Measurements from ENCODE around the gene BCAS1. TPM values are rescaled to one million over a fixed set of nuclear protein-coding genes. Genes with fewer than 3 reads are reported as not detected.

Gene BCAS1
- total RNA-seq, 2 experiments from 2014 or later = 0.09 TPM; not detected in 1

GRCh38 chr20:54108326-54108642, 37.9 kb upstream of the BCAS1 start:
- no peak for ATAC-seq (ENCODE audit: low read depth)
- H3K9me3 Mint-ChIP-seq = peaks cover 1% of the 10 kb centered on the region
- H3K4me1 Mint-ChIP-seq = peaks cover under 1% of the 10 kb centered on the region
- H3K27me3 Mint-ChIP-seq = no peaks in the 10 kb centered on the region
- POLR2A ChIA-PET = no interaction called here
- H3K27ac Mint-ChIP-seq = no peak overlapping the region
- H3K4me3 Mint-ChIP-seq = no peak overlapping the region
- H3K36me3 Mint-ChIP-seq = no peaks in the 10 kb centered on the region
- DNase-seq = no peak

DNA sequence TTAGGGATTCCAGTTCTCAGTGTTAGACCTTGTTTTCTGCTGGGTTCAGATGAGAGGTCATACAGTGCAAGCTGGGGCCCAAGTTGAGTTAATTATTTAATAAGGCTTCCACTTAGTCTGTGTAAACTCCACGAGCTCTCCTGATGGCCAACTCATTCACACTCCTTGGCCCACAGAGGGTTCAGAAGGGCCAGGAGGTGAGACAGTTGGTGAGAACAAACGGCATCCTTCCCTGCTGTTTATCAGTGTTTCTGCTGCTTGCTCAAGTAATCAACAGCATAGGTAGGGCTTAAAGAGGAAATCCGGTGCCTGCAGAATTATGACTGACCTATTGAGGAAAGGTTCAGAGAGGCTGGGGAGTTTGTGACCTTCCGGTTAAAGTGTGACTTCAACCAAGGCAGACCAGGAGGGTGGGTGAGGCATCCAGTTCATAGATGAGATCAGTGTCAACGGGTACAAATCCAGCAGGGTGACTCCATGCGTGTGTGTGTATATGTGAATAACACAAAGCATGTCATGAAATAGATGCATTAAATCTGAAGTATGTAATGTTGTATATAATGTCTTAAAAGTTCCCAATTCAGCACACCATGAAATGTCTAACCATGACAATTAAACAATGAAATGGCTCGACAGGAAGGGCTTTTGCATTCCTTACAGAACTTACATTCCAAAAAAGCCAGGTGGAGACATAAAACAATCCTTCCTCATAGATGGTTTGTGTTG, 37.4 kb upstream of the BCAS1 start:
- H3K9me3 Mint-ChIP-seq = peaks cover 1% of the 10 kb centered on the region
- POLR2A ChIA-PET = no interaction called here
- H3K36me3 Mint-ChIP-seq = no peaks in the 10 kb centered on the region
- H3K4me3 Mint-ChIP-seq = no peak overlapping the region
- no peaks in the 10 kb centered on the region for H3K27me3 Mint-ChIP-seq
- DNase-seq (no peak), ATAC-seq (ENCODE audit: low read depth) (no peak)
- H3K4me1 Mint-ChIP-seq = peaks cover 1% of the 10 kb centered on the region
- H3K27ac Mint-ChIP-seq = no peak overlapping the region

DNA sequence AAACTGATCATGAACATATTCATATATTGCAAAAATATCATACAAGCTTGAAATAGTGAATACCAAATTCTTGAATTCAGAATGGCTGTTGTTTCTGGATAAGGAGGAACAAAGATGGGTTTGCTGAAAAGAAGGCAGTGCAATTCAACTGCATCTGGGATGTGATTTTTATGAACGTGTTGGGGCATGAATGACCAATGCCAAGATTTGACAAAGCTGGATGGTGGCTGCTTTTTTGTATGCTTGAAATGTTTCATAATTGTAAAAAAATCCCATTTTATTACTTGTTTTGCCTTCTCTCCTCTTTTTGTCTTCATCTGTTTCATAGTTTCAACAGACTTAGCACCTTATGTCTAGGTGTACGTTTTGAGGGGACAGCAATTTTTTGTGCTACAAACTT, 36.8 kb upstream of the BCAS1 start:
- no peaks in the 10 kb centered on the region for H3K36me3 Mint-ChIP-seq
- peaks cover 1% of the 10 kb centered on the region for H3K4me1 Mint-ChIP-seq
- H3K27me3 Mint-ChIP-seq = no peaks in the 10 kb centered on the region
- ATAC-seq (ENCODE audit: low read depth) = no peak
- DNase-seq = no peak
- POLR2A ChIA-PET = no interaction called here
- no peak overlapping the region for H3K27ac Mint-ChIP-seq
- H3K9me3 Mint-ChIP-seq = peaks cover 1% of the 10 kb centered on the region
- no peak overlapping the region for H3K4me3 Mint-ChIP-seq

DNA sequence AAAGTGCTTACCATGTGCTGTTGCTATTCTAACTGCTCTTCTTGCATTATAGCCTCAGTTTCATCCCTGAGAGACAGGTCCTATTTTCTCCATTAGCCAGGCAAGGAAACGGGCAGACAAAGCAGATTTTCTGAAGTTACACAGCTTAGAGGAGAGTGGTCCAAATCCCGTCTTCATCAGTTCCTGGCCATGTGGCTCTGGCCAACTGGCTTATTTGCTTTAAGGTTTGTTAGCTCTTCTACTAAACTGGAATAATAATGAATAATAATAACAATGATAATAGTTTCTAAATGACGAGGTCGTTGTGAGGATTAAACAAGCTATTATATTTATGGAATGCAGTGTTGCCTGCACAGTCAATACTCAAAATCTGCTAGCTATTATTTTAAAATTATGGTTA, 35.8 kb upstream of the BCAS1 start:
- POLR2A ChIA-PET = no interaction called here

DNA sequence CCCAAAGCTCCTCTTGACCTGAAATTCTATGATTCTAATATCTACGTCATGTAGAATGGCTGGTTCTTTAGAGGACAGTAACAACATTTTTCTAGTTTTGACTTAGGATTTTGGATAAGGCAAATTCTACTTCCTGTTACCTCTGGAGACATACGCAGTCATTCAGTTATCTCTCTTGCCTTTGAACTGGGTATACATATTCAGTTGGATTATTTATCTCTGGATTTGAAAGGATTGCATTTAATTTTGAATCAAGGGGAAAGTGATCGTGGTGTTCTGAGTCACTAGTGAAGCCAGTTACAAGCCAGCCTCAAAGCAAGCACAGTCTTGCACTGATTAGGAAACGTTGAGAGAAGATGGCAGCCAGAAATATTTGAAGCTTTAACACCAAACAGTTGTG, 35.3 kb upstream of the BCAS1 start:
- Mint-ChIP-seq H3K4me3 (no peak overlapping the region), H3K27ac (no peak overlapping the region), H3K9me3 (no peaks in the 10 kb centered on the region), H3K27me3 (no peaks in the 10 kb centered on the region), H3K4me1 (peaks cover 1% of the 10 kb centered on the region), H3K36me3 (no peaks in the 10 kb centered on the region)
- no peak for ATAC-seq (ENCODE audit: low read depth)
- POLR2A ChIA-PET = no interaction called here
- no peak for DNase-seq

More for the DNA sequence above, 35.8 kb upstream of the BCAS1 start:
- H3K4me1 Mint-ChIP-seq = peaks cover 1% of the 10 kb centered on the region
- no peaks in the 10 kb centered on the region for H3K27me3 Mint-ChIP-seq
- H3K27ac Mint-ChIP-seq = no peak overlapping the region
- H3K9me3 Mint-ChIP-seq = no peaks in the 10 kb centered on the region
- ATAC-seq (ENCODE audit: low read depth) (no peak), DNase-seq (no peak)
- no peaks in the 10 kb centered on the region for H3K36me3 Mint-ChIP-seq
- H3K4me3 Mint-ChIP-seq = no peak overlapping the region

DNA sequence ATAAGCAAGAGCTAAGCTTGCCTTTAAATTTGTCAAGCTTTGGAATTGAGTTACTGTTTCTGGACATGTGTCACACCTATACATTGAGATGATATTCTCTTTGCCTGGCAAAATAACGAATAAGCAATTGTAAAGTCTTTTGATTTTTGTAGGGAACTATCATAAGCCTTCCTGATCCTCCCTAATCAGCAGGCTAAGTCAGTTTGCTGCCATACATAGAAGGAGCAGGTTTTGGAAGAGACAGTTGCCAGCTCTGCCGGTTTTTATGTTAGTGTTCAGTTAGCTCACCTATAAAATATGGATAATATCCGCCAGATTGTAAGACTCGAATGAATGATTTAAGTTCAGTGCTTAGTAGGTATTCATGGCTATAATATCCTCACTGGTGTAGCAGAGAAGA, 34.4 kb upstream of the BCAS1 start:
- Mint-ChIP-seq H3K36me3 (no peaks in the 10 kb centered on the region), H3K4me1 (peaks cover 1% of the 10 kb centered on the region), H3K4me3 (no peak overlapping the region), H3K27ac (no peak overlapping the region), H3K9me3 (no peaks in the 10 kb centered on the region), H3K27me3 (no peaks in the 10 kb centered on the region)
- POLR2A ChIA-PET = no interaction called here
- DNase-seq = no peak
- ATAC-seq (ENCODE audit: low read depth) = no peak

DNA sequence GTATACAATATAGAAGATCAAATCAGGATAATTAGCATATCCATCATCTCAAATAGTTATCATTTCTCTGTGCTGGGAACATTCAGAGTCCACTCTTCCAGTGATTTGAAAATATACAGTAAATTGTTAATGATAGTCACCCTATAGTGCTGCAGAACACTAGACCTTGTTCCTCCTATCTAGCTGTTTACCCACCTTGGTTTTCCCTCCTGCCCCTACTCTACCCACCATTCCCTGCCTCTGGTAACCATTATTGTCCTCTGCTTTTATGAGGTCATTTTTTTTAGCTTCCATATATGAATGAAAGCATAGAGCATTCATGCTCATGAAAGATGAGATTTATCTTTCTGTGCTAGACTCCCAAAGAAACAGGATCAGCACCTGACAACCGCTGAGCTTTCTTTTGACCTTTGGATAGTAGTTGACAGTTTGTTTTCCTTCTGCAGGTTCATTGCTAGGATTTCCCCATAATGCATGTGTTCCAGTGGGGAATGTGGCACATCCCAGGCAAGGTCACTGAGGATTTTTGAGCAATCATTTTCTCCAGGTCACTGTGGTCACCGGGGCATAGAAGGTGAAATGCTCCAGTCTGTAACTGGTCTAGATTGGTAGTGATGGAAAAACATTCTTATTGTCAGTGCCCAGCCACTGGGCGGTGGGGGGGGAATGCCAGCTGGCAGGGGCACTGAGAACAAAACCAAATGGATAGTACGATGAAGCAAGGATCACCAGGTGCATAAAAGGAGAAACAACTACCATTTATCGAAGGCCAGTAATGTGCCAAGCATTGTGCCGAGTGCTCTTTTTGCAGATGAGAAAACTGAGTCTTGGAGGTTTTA, 33.6 kb upstream of the BCAS1 start:
- DNase-seq = no peak
- POLR2A ChIA-PET = no interaction called here
- no peaks in the 10 kb centered on the region for H3K27me3 Mint-ChIP-seq
- no peak for ATAC-seq (ENCODE audit: low read depth)
- no peaks in the 10 kb centered on the region for H3K36me3 Mint-ChIP-seq
- no peak overlapping the region for H3K27ac Mint-ChIP-seq
- no peaks in the 10 kb centered on the region for H3K9me3 Mint-ChIP-seq
- peaks cover 1% of the 10 kb centered on the region for H3K4me1 Mint-ChIP-seq
- H3K4me3 Mint-ChIP-seq = no peak overlapping the region

GRCh38 chr20:54103067-54103761, 32.8 kb upstream of the BCAS1 start:
- no peaks in the 10 kb centered on the region for H3K27me3 Mint-ChIP-seq
- no peak overlapping the region for H3K27ac Mint-ChIP-seq
- H3K4me3 Mint-ChIP-seq = no peak overlapping the region
- H3K9me3 Mint-ChIP-seq = no peaks in the 10 kb centered on the region
- ATAC-seq (ENCODE audit: low read depth) (peak; percentile 80), DNase-seq (peak; percentile 81)
- no peaks in the 10 kb centered on the region for H3K36me3 Mint-ChIP-seq
- H3K4me1 Mint-ChIP-seq = peaks cover 1% of the 10 kb centered on the region
- POLR2A ChIA-PET = no interaction called here

- POLR2A ChIA-PET = no interaction called here
- no peaks in the 10 kb centered on the region for H3K27me3 Mint-ChIP-seq
- peaks cover 1% of the 10 kb centered on the region for H3K4me1 Mint-ChIP-seq
- no peak overlapping the region for H3K4me3 Mint-ChIP-seq
- H3K27ac Mint-ChIP-seq = no peak overlapping the region
- DNase-seq (no peak), ATAC-seq (ENCODE audit: low read depth) (no peak)
- no peaks in the 10 kb centered on the region for H3K36me3 Mint-ChIP-seq
- H3K9me3 Mint-ChIP-seq = no peaks in the 10 kb centered on the region
Observed at GRCh38 chr20:54102543-54102942, 32.1 kb upstream of the BCAS1 start.

DNA sequence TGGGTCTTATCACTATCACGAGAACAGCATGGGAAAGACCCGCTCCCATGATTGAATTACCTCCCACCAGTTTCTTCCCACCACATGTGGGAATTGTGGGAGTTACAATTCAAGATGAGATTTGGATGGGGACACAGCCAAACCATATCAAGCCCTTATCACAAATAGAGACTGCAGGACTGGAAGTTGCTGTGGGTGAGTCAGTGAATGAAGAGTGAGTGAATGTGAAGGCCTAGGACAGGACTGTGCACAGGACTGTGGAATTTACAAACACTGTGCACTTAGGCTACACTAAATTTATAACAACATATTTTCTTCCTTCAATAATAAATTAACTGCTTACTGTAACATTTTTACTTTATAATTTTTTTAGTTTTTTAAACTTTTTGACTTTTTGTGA, 30.2 kb upstream of the BCAS1 start:
- Mint-ChIP-seq H3K27ac (no peak overlapping the region), H3K36me3 (no peaks in the 10 kb centered on the region), H3K27me3 (no peaks in the 10 kb centered on the region), H3K4me3 (no peak overlapping the region), H3K4me1 (peaks cover 6% of the 10 kb centered on the region), H3K9me3 (no peaks in the 10 kb centered on the region)
- no peak for DNase-seq
- ATAC-seq (ENCODE audit: low read depth) = no peak
- POLR2A ChIA-PET = no interaction called here

- POLR2A ChIA-PET = no interaction called here
- ATAC-seq (ENCODE audit: low read depth) (no peak), DNase-seq (no peak)
- peak overlapping the region; percentile 50 for H3K27ac Mint-ChIP-seq
- no peaks in the 10 kb centered on the region for H3K9me3 Mint-ChIP-seq
- no peaks in the 10 kb centered on the region for H3K36me3 Mint-ChIP-seq
- peaks cover 6% of the 10 kb centered on the region for H3K4me1 Mint-ChIP-seq
- H3K4me3 Mint-ChIP-seq = no peak overlapping the region
- H3K27me3 Mint-ChIP-seq = no peaks in the 10 kb centered on the region
Observed at GRCh38 chr20:54099894-54100293, 29.5 kb upstream of the BCAS1 start.

DNA sequence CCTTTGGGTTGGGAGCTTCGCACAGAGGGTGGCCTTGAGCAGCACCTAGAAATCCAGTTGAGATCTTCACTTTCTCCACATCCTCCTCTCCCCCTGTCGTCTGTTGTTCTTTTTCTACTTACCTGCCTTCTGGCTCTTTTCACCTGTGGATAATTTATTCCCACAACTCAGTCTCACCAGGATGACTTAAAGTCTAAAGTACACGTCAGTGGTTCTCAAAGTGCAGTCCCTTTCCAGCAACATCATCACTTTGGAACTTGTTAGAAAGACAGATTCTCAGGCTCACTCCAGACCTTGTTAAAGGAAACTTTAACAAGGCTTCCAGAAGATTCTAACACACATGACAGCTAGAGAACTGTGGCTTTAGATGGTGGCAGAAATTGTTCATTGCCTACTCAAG, 27.7 kb upstream of the BCAS1 start:
- Mint-ChIP-seq H3K9me3 (no peaks in the 10 kb centered on the region), H3K27me3 (peaks cover 3% of the 10 kb centered on the region), H3K4me3 (no peak overlapping the region), H3K4me1 (peaks cover 5% of the 10 kb centered on the region), H3K27ac (no peak overlapping the region), H3K36me3 (no peaks in the 10 kb centered on the region)
- POLR2A ChIA-PET = no interaction called here
- DNase-seq (no peak), ATAC-seq (ENCODE audit: low read depth) (no peak)

- POLR2A ChIA-PET = no interaction called here
- Mint-ChIP-seq H3K4me3 (no peak overlapping the region), H3K9me3 (no peaks in the 10 kb centered on the region), H3K36me3 (no peaks in the 10 kb centered on the region), H3K4me1 (peaks cover 5% of the 10 kb centered on the region), H3K27ac (no peak overlapping the region), H3K27me3 (peaks cover 5% of the 10 kb centered on the region)
- DNase-seq (no peak), ATAC-seq (ENCODE audit: low read depth) (no peak)
Observed at GRCh38 chr20:54097236-54097529, 26.8 kb upstream of the BCAS1 start.

DNA sequence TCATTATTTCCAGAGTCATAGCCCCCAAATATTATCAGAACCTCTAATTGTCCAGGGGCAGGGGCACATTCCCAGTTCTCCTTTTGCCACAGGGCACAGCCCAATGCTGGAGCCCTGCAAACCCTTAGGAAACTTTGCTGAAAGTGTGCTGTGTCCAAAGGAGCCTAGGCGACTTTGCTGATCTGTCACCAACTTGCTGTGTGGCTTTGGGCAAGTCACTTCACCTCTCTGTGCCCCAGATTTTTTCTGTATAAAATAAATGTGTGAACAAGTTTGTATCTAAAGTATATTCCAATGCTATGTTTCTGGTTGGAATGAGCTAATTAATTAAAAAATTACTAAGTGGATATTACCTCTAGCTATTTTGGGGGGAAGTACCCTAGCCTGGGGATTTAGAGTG, 25.4 kb upstream of the BCAS1 start:
- DNase-seq (no peak), ATAC-seq (ENCODE audit: low read depth) (no peak)
- no peaks in the 10 kb centered on the region for H3K36me3 Mint-ChIP-seq
- H3K27me3 Mint-ChIP-seq = peaks cover 8% of the 10 kb centered on the region
- peaks cover 5% of the 10 kb centered on the region for H3K4me1 Mint-ChIP-seq
- H3K27ac Mint-ChIP-seq = no peak overlapping the region
- POLR2A ChIA-PET = interaction anchor here (0.7 kb wide), 1 partner anchor 18 kb away, joined by 3 read pairs; no protein-coding TSS in a partner anchor
- H3K9me3 Mint-ChIP-seq = no peaks in the 10 kb centered on the region
- H3K4me3 Mint-ChIP-seq = no peak overlapping the region

All from activated naive CD8-positive, alpha-beta T cell treated with anti-CD3 and anti-CD28 coated beads, Interleukin-2, amount 10 ng/mL, durations not matched to agents 7 days and 5 days (primary cell).